Neural cell (in vitro differentiated cells): ENCODE data around the gene ST3GAL5. TPM values are rescaled to one million over a fixed set of nuclear protein-coding genes. Genes with fewer than 3 reads are reported as not detected.

ENCODE experiments used
- H2AFZ ChIP-seq: fragments of 200-600, 300-800 bp; sonication (generic), shearing (Covaris generic); 2 replicates; pipeline ENCODE4 v1.6.0; 2014; ENCODE audit warnings: low read depth, mild to moderate bottlenecking, antibody characterized with exemption, low read length, moderate library complexity
- H3F3A ChIP-seq: fragments of 200-600 bp; shearing (Covaris generic); 2 replicates; pipeline ENCODE4 v1.6.1; 2016; ENCODE audit warnings: mild to moderate bottlenecking, moderate library complexity, mixed read lengths, antibody characterized with exemption, low read length; ENCODE audit not compliant: insufficient read depth, poor library complexity, severe bottlenecking
- H3K27ac ChIP-seq: fragments of 200-600, 300-800 bp; sonication (generic), shearing (Covaris generic); 2 replicates; pipeline ENCODE4 v1.5.1; 2014; ENCODE audit warnings: mild to moderate bottlenecking, low read length, moderate library complexity
- H3K27me3 ChIP-seq: fragments of 300-800, 200-600 bp; sonication (generic), shearing (Covaris generic); 2 replicates; pipeline ENCODE4 v1.6.0; 2014; ENCODE audit warnings: mild to moderate bottlenecking, low read depth, low read length, moderate library complexity; ENCODE audit not compliant: insufficient read depth
- H3K36me3 ChIP-seq: fragments of 300-800, 200-600 bp; sonication (generic), shearing (Covaris generic); 2 replicates; pipeline ENCODE4 v1.5.1; 2014; ENCODE audit warnings: mild to moderate bottlenecking, antibody characterized with exemption, low read length, moderate library complexity; ENCODE audit not compliant: insufficient read depth
- H3K4me2 ChIP-seq: fragments of 300-800, 200-600 bp; sonication (generic), shearing (Covaris generic); 2 replicates; pipeline ENCODE4 v1.6.0; 2014; ENCODE audit warnings: mild to moderate bottlenecking, low read length
- H3K4me3 ChIP-seq: fragments of 300-800, 200-600 bp; sonication (generic), shearing (Covaris generic); 2 replicates; pipeline ENCODE4 v1.5.1; 2014; ENCODE audit warnings: mild to moderate bottlenecking, low read length, moderate library complexity
- H3K79me2 ChIP-seq: fragments of 200-600 bp; shearing (Covaris generic); replicated peaks from 2 replicates; pipeline ENCODE4 v1.6.0; 2014; ENCODE audit warnings: mild to moderate bottlenecking, low read length, moderate library complexity; ENCODE audit not compliant: insufficient read depth
- H3K9ac ChIP-seq: fragments of 300-800, 200-600 bp; sonication (generic), shearing (Covaris generic); 2 replicates; pipeline ENCODE4 v1.6.1; 2016; ENCODE audit warnings: mild to moderate bottlenecking, low read length, mixed read lengths
- H3K9me2 ChIP-seq: fragments of 200-600 bp; shearing (Covaris generic); 2 replicates; pipeline ENCODE4 v1.6.1; 2016; ENCODE audit warnings: mild to moderate bottlenecking, low read length, mixed read lengths; ENCODE audit not compliant: insufficient read depth
- H3K9me3 ChIP-seq: fragments of 200-600, 300-800 bp; sonication (generic), shearing (Covaris generic); 2 replicates; pipeline ENCODE4 v1.6.1; 2016; ENCODE audit warnings: mild to moderate bottlenecking, mixed run types, low read length, moderate library complexity, mixed read lengths
- H4K20me1 ChIP-seq: fragments of 200-600 bp; shearing (Covaris generic); 2 replicates; pipeline ENCODE4 v1.6.1; 2016; ENCODE audit warnings: mild to moderate bottlenecking, mixed run types; ENCODE audit not compliant: insufficient read depth
- EP300 ChIP-seq: fragments of 450-650 bp; conservative IDR thresholded peaks from 2 replicates; pipeline ENCODE4 v1.6.1; 2014; ENCODE audit warnings: antibody characterized with exemption, mild to moderate bottlenecking, moderate library complexity; ENCODE audit not compliant: poor library complexity, severe bottlenecking
- EZH2 ChIP-seq: fragments of 200-600, 300-800 bp; shearing (Covaris generic), sonication (generic); IDR thresholded peaks from 2 replicates; pipeline ENCODE4 v1.6.1; 2014; ENCODE audit warnings: antibody characterized with exemption, low read length, borderline replicate concordance, mild to moderate bottlenecking; ENCODE audit not compliant: insufficient read depth, poor library complexity, severe bottlenecking
- MXI1 ChIP-seq: fragments of 450-650 bp; conservative IDR thresholded peaks from 2 replicates; pipeline ENCODE4 v1.6.1; 2014; ENCODE audit warnings: antibody characterized with exemption, mild to moderate bottlenecking; ENCODE audit not compliant: poor library complexity, severe bottlenecking
- POLR2AphosphoS5 ChIP-seq: IDR thresholded peaks from 2 replicates; pipeline ENCODE4 v1.6.1; 2012
- RAD21 ChIP-seq: fragments of 450-650 bp; conservative IDR thresholded peaks from 2 replicates; pipeline ENCODE4 v1.6.1; 2014; ENCODE audit warnings: antibody characterized with exemption, mild to moderate bottlenecking, moderate library complexity
- SMC3 ChIP-seq: fragments of 450-650 bp; conservative IDR thresholded peaks from 2 replicates; pipeline ENCODE4 v1.6.1; 2014; ENCODE audit warnings: antibody characterized with exemption, mild to moderate bottlenecking, moderate library complexity; ENCODE audit not compliant: poor library complexity
- TAF1 ChIP-seq: IDR thresholded peaks from 2 replicates; pipeline ENCODE4 v1.6.1; 2012; ENCODE audit warnings: low read depth
- polyA plus RNA-seq: library from polyadenylated mRNA; depleted of rRNA; stranded (reverse); fragments of >200 nt; gene quantifications from 2 replicates; pipeline ENCODE4 v1.2.3, GENCODE V29; 2014
- TF ChIP-seq, protein P1 (sequence below): IDR thresholded peaks from 2 replicates; pipeline ENCODE4 v1.6.1; 2012; ENCODE audit warnings: borderline replicate concordance
- TF ChIP-seq, protein P2 (sequence below): fragments of 450-650 bp; IDR thresholded peaks from 2 replicates; pipeline ENCODE4 v1.5.1; 2014; ENCODE audit warnings: antibody characterized with exemption, mild to moderate bottlenecking, moderate library complexity; ENCODE audit not compliant: poor library complexity, severe bottlenecking

Gene ST3GAL5
- polyA plus RNA-seq, 1 donor from 2014 or later: 55.6 TPM

GRCh38 chr2:85890522-85891176, 1.9 kb upstream of the ST3GAL5 start:
- no peaks in the 10 kb centered on the region for H3K27me3 ChIP-seq
- no peaks in the 10 kb centered on the region for H3K9me2 ChIP-seq
- H3K27ac ChIP-seq: no peak overlapping the region
- no peak overlapping the region for H2AFZ ChIP-seq
- no peaks in the 10 kb centered on the region for H3K9me3 ChIP-seq
- H3K4me2 ChIP-seq: no peak overlapping the region
- no peaks in the 10 kb centered on the region for H3K36me3 ChIP-seq
- no peaks in the 10 kb centered on the region for H3F3A ChIP-seq
- no peaks in the 10 kb centered on the region for H3K79me2 ChIP-seq
- no peak overlapping the region for H3K9ac ChIP-seq
- no peak for TF ChIP-seq RAD21
- TF ChIP-seq TAF1: no peak
- TF ChIP-seq, protein P1, sequence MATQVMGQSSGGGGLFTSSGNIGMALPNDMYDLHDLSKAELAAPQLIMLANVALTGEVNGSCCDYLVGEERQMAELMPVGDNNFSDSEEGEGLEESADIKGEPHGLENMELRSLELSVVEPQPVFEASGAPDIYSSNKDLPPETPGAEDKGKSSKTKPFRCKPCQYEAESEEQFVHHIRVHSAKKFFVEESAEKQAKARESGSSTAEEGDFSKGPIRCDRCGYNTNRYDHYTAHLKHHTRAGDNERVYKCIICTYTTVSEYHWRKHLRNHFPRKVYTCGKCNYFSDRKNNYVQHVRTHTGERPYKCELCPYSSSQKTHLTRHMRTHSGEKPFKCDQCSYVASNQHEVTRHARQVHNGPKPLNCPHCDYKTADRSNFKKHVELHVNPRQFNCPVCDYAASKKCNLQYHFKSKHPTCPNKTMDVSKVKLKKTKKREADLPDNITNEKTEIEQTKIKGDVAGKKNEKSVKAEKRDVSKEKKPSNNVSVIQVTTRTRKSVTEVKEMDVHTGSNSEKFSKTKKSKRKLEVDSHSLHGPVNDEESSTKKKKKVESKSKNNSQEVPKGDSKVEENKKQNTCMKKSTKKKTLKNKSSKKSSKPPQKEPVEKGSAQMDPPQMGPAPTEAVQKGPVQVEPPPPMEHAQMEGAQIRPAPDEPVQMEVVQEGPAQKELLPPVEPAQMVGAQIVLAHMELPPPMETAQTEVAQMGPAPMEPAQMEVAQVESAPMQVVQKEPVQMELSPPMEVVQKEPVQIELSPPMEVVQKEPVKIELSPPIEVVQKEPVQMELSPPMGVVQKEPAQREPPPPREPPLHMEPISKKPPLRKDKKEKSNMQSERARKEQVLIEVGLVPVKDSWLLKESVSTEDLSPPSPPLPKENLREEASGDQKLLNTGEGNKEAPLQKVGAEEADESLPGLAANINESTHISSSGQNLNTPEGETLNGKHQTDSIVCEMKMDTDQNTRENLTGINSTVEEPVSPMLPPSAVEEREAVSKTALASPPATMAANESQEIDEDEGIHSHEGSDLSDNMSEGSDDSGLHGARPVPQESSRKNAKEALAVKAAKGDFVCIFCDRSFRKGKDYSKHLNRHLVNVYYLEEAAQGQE: no peak
- TF ChIP-seq EZH2: no peak
- no peak for TF ChIP-seq EP300
- TF ChIP-seq SMC3: no peak
- TF ChIP-seq, protein P2, sequence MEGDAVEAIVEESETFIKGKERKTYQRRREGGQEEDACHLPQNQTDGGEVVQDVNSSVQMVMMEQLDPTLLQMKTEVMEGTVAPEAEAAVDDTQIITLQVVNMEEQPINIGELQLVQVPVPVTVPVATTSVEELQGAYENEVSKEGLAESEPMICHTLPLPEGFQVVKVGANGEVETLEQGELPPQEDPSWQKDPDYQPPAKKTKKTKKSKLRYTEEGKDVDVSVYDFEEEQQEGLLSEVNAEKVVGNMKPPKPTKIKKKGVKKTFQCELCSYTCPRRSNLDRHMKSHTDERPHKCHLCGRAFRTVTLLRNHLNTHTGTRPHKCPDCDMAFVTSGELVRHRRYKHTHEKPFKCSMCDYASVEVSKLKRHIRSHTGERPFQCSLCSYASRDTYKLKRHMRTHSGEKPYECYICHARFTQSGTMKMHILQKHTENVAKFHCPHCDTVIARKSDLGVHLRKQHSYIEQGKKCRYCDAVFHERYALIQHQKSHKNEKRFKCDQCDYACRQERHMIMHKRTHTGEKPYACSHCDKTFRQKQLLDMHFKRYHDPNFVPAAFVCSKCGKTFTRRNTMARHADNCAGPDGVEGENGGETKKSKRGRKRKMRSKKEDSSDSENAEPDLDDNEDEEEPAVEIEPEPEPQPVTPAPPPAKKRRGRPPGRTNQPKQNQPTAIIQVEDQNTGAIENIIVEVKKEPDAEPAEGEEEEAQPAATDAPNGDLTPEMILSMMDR: no peak
- no peak for TF ChIP-seq MXI1
- no peak for TF ChIP-seq POLR2AphosphoS5
- no peak overlapping the region for H3K4me3 ChIP-seq
- H4K20me1 ChIP-seq: no peaks in the 10 kb centered on the region

DNA sequence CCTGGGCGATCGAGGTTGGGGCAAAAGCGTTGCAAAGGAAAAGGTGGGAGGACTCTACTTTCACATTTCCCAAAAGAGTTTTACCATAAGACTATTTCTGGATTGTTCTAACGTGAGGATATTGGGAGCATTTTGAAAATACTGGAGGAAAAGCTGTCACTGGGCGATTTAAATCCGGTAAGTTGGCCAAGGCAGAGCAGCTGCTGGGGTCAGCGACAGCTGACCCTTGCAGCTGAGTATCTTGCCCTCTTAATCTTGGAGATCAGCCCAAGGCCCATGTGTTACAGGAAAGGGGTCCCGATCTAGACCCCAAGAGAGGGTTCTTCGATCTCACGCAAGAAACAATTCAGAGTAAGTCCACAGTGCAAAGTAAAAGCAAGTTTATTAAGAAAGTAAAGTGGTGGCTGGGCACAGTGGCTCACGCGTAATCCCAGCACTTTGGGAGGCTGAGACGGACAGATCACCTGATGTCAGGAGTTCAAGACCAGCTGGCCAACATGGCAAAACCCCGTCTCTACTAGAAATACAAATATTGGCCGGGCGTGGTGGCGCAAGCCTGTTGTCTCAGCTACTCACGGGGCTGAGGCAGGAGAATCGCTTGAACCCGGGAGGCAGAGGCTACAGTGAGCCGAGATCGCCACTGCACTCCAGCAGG, 964 bp upstream of the ST3GAL5 start:
- Histone ChIP-seq H2AFZ (no peak overlapping the region), H3K27ac (no peak overlapping the region), H3K9ac (peak overlapping the region; percentile 71), H3K36me3 (no peaks in the 10 kb centered on the region), H3K9me3 (no peaks in the 10 kb centered on the region), H3K79me2 (peaks cover 5% of the 10 kb centered on the region), H3K4me3 (peak overlapping the region; percentile 93), H4K20me1 (no peaks in the 10 kb centered on the region), H3K9me2 (no peaks in the 10 kb centered on the region), H3K4me2 (peak overlapping the region; percentile 93), H3K27me3 (no peaks in the 10 kb centered on the region), H3F3A (no peaks in the 10 kb centered on the region)
- TF ChIP-seq EP300 (no peak), MXI1 (no peak), EZH2 (no peak), POLR2AphosphoS5 (no peak), RAD21 (no peak), SMC3 (no peak), TAF1 (no peak)
- TF ChIP-seq, protein P2: no peak
- TF ChIP-seq, protein P1: no peak
